Measurements from ENCODE around the gene NOD1.

NOD1 gene

GRCh38 chr7:30468791-30469190 is 9.8 kb downstream of the NOD1 start (continued):
- TF ChIP-seq ESRRG (CRISPR knock-in tag; IDR thresholded peaks at IDR 0.05): no peak
- no peak for TF ChIP-seq RARB (CRISPR knock-in tag; IDR thresholded peaks at IDR 0.05)
- no peak for TF ChIP-seq TCF4 (CRISPR knock-in tag; IDR thresholded peaks at IDR 0.05; ENCODE audit: borderline replicate concordance)
- TF ChIP-seq ZNF70 (CRISPR knock-in tag; IDR thresholded peaks at IDR 0.05): no peak
- TF ChIP-seq ZFP3 (CRISPR knock-in tag; IDR thresholded peaks at IDR 0.05): no peak

- TF ChIP-seq CSRNP3 (CRISPR knock-in tag; IDR thresholded peaks at IDR 0.05) (no peak), ZFP3 (CRISPR knock-in tag; IDR thresholded peaks at IDR 0.05) (no peak), ZC3H10 (CRISPR knock-in tag; IDR thresholded peaks at IDR 0.05) (no peak), CREB5 (CRISPR knock-in tag; IDR thresholded peaks at IDR 0.05; ENCODE audit: low read depth) (no peak), BACH2 (CRISPR knock-in tag; IDR thresholded peaks at IDR 0.05; ENCODE audit: borderline replicate concordance) (no peak), OSR1 (CRISPR knock-in tag; IDR thresholded peaks at IDR 0.05) (no peak), ISL1 (CRISPR knock-in tag; IDR thresholded peaks at IDR 0.05) (no peak), ARNTL (CRISPR knock-in tag; IDR thresholded peaks at IDR 0.05; ENCODE audit: borderline replicate concordance, low read depth) (no peak), POU6F1 (CRISPR knock-in tag; IDR thresholded peaks at IDR 0.05; ENCODE audit: borderline replicate concordance, low read depth) (no peak), ESRRG (CRISPR knock-in tag; IDR thresholded peaks at IDR 0.05) (no peak), GLIS3 (CRISPR knock-in tag; IDR thresholded peaks at IDR 0.05) (no peak), ZNF565 (CRISPR knock-in tag; conservative IDR thresholded peaks at IDR 0.05; ENCODE audit: low read depth) (no peak), ZNF70 (CRISPR knock-in tag; IDR thresholded peaks at IDR 0.05) (no peak), RARB (CRISPR knock-in tag; IDR thresholded peaks at IDR 0.05) (no peak), TCF4 (CRISPR knock-in tag; IDR thresholded peaks at IDR 0.05; ENCODE audit: borderline replicate concordance) (no peak), TOX (CRISPR knock-in tag; IDR thresholded peaks at IDR 0.05; ENCODE audit: borderline replicate concordance) (no peak)
- no peak for ATAC-seq
Measured at GRCh38 chr7:30468041-30468440, 10.5 kb downstream of the NOD1 start.

GRCh38 chr7:30467271-30467670 is 11.3 kb downstream of the NOD1 start:
- TF ChIP-seq TOX (CRISPR knock-in tag; IDR thresholded peaks at IDR 0.05; ENCODE audit: borderline replicate concordance) (no peak), RARB (CRISPR knock-in tag; IDR thresholded peaks at IDR 0.05) (no peak), PATZ1 (CRISPR knock-in tag; IDR thresholded peaks at IDR 0.05; ENCODE audit: borderline replicate concordance) (no peak), ZNF8 (CRISPR knock-in tag; IDR thresholded peaks at IDR 0.05) (no peak), OSR1 (CRISPR knock-in tag; IDR thresholded peaks at IDR 0.05) (no peak)
- no peak for ATAC-seq

- TF ChIP-seq SNAI2 (CRISPR knock-in tag; IDR thresholded peaks at IDR 0.05) (no peak), TSHZ2 (CRISPR knock-in tag; IDR thresholded peaks at IDR 0.05) (no peak), CSDC2 (CRISPR knock-in tag; IDR thresholded peaks at IDR 0.05) (no peak), ZC3H10 (CRISPR knock-in tag; IDR thresholded peaks at IDR 0.05) (no peak), ZNF70 (CRISPR knock-in tag; IDR thresholded peaks at IDR 0.05) (no peak), ESRRG (CRISPR knock-in tag; IDR thresholded peaks at IDR 0.05) (no peak), TOX (CRISPR knock-in tag; IDR thresholded peaks at IDR 0.05; ENCODE audit: borderline replicate concordance) (no peak), ZFP3 (CRISPR knock-in tag; IDR thresholded peaks at IDR 0.05) (no peak), PPARA (CRISPR knock-in tag; IDR thresholded peaks at IDR 0.05; ENCODE audit: borderline replicate concordance) (no peak), ZNF8 (CRISPR knock-in tag; IDR thresholded peaks at IDR 0.05) (no peak)
- no peak for ATAC-seq
Measured at GRCh38 chr7:30466266-30466665, 12.3 kb downstream of the NOD1 start.
